22Rv1 (cell line): Measurements from ENCODE around the gene MICB.

Experiments used
- H3K27ac ChIP-seq: fragments of 450-650 bp; 2 replicates; pipeline ENCODE4 v1.5.1; 2017
- ZFX ChIP-seq: fragments of 450-650 bp; IDR thresholded peaks from 2 replicates; pipeline ENCODE4 v1.6.1; 2017; ENCODE audit warnings: antibody characterized with exemption, borderline replicate concordance
- TF ChIP-seq, protein P1 (sequence below): fragments of 450-650 bp; IDR thresholded peaks from 2 replicates; pipeline ENCODE4 v1.5.1; 2017; ENCODE audit warnings: mild to moderate bottlenecking

MICB gene

DNA sequence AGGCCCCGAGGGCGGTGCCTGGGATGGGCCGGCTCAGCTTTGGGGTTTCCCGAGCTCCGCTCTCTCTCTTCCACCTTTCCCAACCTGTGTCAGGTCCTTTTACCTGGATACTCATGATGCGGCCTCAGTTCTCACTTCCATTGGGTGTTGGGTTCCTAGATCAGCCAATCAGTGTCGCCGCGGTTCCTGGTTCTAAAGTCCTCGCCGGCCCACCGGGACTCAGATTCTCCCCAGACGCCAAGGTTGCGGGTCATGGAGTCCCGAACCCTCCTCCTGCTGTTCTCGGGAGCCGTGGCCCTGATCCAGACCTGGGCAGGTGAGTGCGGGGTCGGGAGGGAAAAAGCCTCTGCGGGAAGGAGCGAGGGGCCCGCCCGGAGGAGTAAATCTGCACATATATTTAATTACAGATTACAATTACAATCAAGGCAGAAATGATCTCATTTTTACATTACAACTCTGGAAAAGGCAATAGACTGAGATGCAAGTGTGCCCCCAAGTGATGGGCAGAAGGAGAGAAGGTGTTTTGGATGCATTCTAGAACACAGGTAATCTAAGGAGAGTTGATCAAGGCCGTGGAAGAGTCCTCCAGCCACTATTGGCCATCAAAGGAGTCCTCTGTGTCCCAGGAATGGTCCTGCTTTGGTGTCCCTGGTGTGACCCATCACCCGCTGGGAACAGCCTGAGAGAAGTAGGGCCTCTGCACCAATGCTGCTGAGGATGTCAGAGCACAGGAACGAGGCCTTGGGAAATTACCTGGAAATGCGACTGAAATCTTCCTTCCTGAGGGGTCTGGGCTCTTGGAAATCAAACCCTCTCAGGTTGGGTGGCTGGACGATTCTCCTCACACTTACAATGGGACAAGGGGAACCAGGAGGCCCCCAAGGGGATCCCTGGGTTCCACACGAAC lies 34.7 kb upstream of the MICB start:
- TF ChIP-seq ZFX: no peak
- TF ChIP-seq, protein P1, sequence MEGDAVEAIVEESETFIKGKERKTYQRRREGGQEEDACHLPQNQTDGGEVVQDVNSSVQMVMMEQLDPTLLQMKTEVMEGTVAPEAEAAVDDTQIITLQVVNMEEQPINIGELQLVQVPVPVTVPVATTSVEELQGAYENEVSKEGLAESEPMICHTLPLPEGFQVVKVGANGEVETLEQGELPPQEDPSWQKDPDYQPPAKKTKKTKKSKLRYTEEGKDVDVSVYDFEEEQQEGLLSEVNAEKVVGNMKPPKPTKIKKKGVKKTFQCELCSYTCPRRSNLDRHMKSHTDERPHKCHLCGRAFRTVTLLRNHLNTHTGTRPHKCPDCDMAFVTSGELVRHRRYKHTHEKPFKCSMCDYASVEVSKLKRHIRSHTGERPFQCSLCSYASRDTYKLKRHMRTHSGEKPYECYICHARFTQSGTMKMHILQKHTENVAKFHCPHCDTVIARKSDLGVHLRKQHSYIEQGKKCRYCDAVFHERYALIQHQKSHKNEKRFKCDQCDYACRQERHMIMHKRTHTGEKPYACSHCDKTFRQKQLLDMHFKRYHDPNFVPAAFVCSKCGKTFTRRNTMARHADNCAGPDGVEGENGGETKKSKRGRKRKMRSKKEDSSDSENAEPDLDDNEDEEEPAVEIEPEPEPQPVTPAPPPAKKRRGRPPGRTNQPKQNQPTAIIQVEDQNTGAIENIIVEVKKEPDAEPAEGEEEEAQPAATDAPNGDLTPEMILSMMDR: no peak
- H3K27ac ChIP-seq: no peak overlapping the region

DNA sequence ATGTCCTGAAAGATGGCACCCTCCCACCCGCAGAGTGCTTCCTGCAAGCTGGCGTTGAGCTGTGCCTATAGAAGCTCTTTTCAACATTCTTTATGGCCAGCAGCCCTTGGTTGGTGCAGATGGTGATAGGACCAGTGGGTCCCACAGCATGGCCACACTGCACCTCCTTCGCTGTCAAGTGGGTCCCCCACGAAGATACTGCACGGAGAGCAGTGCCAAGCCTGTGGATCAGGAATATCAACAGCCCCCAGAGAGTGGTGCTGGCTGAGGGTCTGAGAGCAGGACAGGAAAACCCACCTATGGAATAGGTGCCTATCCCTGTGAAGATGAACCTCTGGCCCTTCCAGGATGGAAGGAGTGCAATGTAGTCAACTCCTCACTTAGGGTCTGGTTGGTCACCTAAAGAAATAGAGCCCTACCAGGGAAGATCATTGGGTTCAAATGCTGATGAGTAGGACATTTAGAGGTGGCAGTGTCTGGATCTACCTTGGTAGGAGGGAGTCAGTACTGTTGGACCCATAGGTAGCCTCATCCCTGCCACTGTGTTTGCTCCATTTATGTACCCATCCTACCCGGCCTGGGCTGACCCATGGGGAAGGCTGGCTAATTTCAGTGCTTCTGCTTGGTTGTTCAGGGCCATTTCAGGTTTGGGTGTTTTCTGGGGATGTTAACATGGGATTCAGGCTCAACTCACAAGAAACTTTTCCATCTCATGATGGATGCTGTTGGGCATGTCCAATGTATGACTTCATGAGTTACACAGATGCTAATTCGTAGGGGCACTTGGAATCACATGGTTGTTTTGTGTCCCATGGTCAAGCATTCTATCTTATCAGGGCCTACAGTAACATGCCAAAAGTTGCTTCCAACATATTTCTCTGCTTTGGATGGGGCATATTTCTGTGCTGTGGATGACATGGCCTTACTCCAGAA lies 33.4 kb upstream of the MICB start:
- H3K27ac ChIP-seq: no peak overlapping the region
- no peak for TF ChIP-seq ZFX
- TF ChIP-seq, protein P1: no peak

DNA sequence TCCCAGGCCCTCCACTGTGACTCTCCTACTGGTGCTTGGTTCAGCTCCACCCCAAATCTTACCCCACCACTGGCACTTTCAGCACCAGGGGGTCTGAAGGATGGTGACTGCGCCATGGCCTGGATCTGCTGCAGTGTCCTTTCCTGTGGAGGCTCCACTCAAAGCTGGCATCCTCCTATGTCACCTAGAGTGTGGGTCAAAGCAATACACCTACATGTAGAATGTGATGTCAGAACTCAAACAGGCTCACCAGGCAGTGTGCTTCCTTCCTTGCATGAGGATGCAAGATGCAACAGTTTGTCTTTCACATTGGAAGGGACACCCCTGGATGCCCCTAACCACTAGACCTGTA lies 32.8 kb upstream of the MICB start:
- TF ChIP-seq, protein P1: no peak
- no peak for TF ChIP-seq ZFX
- H3K27ac ChIP-seq: no peak overlapping the region

DNA sequence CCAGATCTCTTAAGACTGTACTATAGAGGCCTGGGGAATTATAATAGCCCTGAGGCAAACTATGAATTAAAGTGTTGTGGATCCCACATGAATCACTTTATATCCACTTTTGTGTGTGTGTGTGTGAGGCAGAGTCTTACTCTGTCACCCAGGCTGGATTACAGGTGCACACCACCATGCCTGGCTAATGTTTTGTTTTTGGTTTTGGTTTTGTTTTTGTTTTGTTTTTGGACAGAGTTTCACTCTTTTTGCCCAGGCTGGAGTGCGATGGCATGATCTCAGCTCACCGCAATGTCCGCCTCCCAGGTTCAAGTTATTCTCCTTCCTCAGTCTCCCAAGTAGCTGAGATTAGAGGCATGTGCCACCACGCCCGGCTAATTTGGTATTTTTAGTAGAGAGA lies 32.2 kb upstream of the MICB start:
- H3K27ac ChIP-seq: no peak overlapping the region
- TF ChIP-seq, protein P1: no peak
- no peak for TF ChIP-seq ZFX

DNA sequence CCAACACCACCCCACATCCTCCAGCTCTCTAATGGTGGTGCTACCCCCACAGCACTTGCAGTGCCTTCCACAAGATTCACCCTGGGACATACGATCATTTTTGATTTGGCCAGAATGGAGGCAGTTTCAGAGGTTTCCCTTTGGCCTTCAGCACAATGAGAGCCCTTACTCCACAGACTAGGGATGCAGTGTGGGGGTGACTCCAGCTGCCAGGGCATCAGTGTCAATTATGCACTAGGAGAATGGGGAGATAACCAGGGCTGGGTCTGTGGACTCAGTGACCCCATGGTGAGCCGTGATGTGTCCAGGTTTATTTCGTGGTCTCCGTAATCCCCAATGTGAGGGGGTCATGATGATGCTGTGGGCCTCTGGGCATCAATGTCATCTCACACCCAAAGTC lies 31.5 kb upstream of the MICB start:
- TF ChIP-seq ZFX: no peak
- TF ChIP-seq, protein P1: no peak
- H3K27ac ChIP-seq: no peak overlapping the region

DNA sequence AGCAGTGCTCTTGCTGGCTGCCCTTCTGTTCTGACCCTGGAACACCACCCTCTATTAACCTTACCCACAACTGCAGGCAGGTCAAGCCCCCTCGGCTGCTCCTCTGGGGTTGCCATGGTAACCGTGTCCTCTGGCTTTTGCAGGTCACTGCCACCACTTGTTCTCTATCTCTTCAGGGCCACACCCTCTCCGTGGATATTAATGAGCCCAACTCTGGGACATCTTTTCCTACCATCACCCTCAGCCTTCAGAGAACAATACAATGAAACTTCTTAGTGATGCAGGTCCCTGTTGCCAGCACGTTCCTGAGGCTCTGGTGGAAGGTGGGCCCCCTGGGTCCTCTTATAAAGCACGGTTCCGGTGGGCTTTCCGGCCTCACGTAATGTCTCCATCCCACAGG lies 30.8 kb upstream of the MICB start:
- TF ChIP-seq ZFX: no peak
- TF ChIP-seq, protein P1: no peak
- no peak overlapping the region for H3K27ac ChIP-seq
